Hematopoietic multipotent progenitor cell treated with erythropoietin and hydrocortisone succinate and interleukin-3 and kit ligand, for 6 days (in vitro differentiated cells): Measurements from ENCODE around the gene IGSF11.

ENCODE experiments used
- DNase-seq: peaks from one replicate; pipeline ENCODE4 v3.0.0-alpha.2; 2015

The IGSF11 gene

GRCh38 chr3:118946449-118946848, 88.2 kb downstream of the IGSF11 start:
- no peak for DNase-seq

- DNase-seq, result no peak
Observed at GRCh38 chr3:118945834-118946233, 88.8 kb downstream of the IGSF11 start.

GRCh38 chr3:118943597-118943996, 91.0 kb downstream of the IGSF11 start:
- no peak for DNase-seq

GRCh38 chr3:118942671-118943070, 92.0 kb downstream of the IGSF11 start:
- no peak for DNase-seq

GRCh38 chr3:118942195-118942594, 92.5 kb downstream of the IGSF11 start:
- DNase-seq, result no peak

- no peak for DNase-seq
Observed at GRCh38 chr3:118941236-118941635, 93.4 kb downstream of the IGSF11 start.

GRCh38 chr3:118938183-118938961, 96.3 kb downstream of the IGSF11 start:
- DNase-seq, result no peak

- DNase-seq, result no peak
Observed at GRCh38 chr3:118936811-118937210, 97.8 kb downstream of the IGSF11 start.

GRCh38 chr3:118932822-118933558, 101.7 kb downstream of the IGSF11 start:
- DNase-seq, result no peak

GRCh38 chr3:118931996-118932395, 102.7 kb downstream of the IGSF11 start:
- no peak for DNase-seq

GRCh38 chr3:118927449-118927848, 107.2 kb downstream of the IGSF11 start:
- no peak for DNase-seq

- DNase-seq, result no peak
Observed at GRCh38 chr3:118912188-118912587, 122.5 kb downstream of the IGSF11 start.

- no peak for DNase-seq
Observed at GRCh38 chr3:118910332-118910731, 124.3 kb downstream of the IGSF11 start.

GRCh38 chr3:118909763-118910162, 124.9 kb downstream of the IGSF11 start:
- no peak for DNase-seq

- no peak for DNase-seq
Observed at GRCh38 chr3:118907909-118908308, 126.7 kb downstream of the IGSF11 start.

GRCh38 chr3:118900737-118901525, 133.7 kb downstream of the IGSF11 start:
- DNase-seq, result no peak

- no peak for DNase-seq
Observed at GRCh38 chr3:118890206-118890605, 144.4 kb downstream of the IGSF11 start.

- no peak for DNase-seq
Observed at GRCh38 chr3:118889691-118890090, 145.0 kb downstream of the IGSF11 start.

GRCh38 chr3:118886708-118887107, 147.9 kb downstream of the IGSF11 start:
- no peak for DNase-seq

GRCh38 chr3:118884748-118885206, 149.9 kb downstream of the IGSF11 start:
- peak; percentile 76 for DNase-seq

GRCh38 chr3:118882353-118882947, 152.2 kb downstream of the IGSF11 start:
- peak; percentile 73 for DNase-seq

- DNase-seq, result no peak
Observed at GRCh38 chr3:118868051-118868450, 166.6 kb downstream of the IGSF11 start.

- DNase-seq, result peak; percentile 6
Observed at GRCh38 chr3:118863731-118864322, 170.8 kb downstream of the IGSF11 start.
